Measurements from ENCODE around the gene DRAP1. TPM values are rescaled to one million over a fixed set of nuclear protein-coding genes. Genes with fewer than 3 reads are reported as not detected.
A peak's percentile ranks its signal among the peaks of the same experiment; 100 is the strongest.

DRAP1 gene
- total and polyA plus RNA-seq, 9 of the 15 experiments (the other 6 are each of a cell fraction or from before 2014, with no cell fraction given): 9.6 to 200 (median 92.9) TPM

GRCh38 chr11:65890324-65891218, 28.7 kb upstream of the DRAP1 start, which contains the start of gene CCDC85B (continued):
- TF ChIP-seq, protein P1, sequence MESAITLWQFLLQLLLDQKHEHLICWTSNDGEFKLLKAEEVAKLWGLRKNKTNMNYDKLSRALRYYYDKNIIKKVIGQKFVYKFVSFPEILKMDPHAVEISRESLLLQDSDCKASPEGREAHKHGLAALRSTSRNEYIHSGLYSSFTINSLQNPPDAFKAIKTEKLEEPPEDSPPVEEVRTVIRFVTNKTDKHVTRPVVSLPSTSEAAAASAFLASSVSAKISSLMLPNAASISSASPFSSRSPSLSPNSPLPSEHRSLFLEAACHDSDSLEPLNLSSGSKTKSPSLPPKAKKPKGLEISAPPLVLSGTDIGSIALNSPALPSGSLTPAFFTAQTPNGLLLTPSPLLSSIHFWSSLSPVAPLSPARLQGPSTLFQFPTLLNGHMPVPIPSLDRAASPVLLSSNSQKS (CRISPR knock-in tag; IDR thresholded peaks at IDR 0.05): peak; percentile 53; the same call in 1 of the 2 replicates
- TF ChIP-seq HDGF (IDR thresholded peaks at IDR 0.05) (no peak), SMAD4 (CRISPR knock-in tag; conservative IDR thresholded peaks at IDR 0.05) (peak; percentile 88), ZNF778 (CRISPR knock-in tag; IDR thresholded peaks at IDR 0.05) (no peak), RFX5 (IDR thresholded peaks at IDR 0.05; ENCODE audit: low read depth, low read length) (no peak), ESRRB (CRISPR knock-in tag; IDR thresholded peaks at IDR 0.05; ENCODE audit: borderline replicate concordance) (no peak), ZNF165 (CRISPR knock-in tag; IDR thresholded peaks at IDR 0.05; ENCODE audit: borderline replicate concordance) (0 out of 2 replicates have a peak, but pooled peaks have one; percentile 57), NCOA6 (IDR thresholded peaks at IDR 0.05) (no peak), NRF1 (conservative IDR thresholded peaks at IDR 0.05 in 1 of 2, IDR thresholded peaks at IDR 0.05 in 1 of 2) (peak in 1 of 2 experiments; percentile 72; a peak in 3 of 4 replicates), NFRKB (IDR thresholded peaks at IDR 0.05; ENCODE audit: low read depth) (no peak), PRPF4 (IDR thresholded peaks at IDR 0.05; ENCODE audit: insufficient read depth, low read depth, low read length, poor library complexity, severe bottlenecking) (no peak), PTRF (tag; IDR thresholded peaks at IDR 0.05) (no peak), DDX20 (tag; IDR thresholded peaks at IDR 0.05; ENCODE audit: low read depth) (no peak), ZNF609 (CRISPR knock-in tag; IDR thresholded peaks at IDR 0.05; ENCODE audit: borderline replicate concordance) (peak; percentile 76; the same call in 1 of the 2 replicates), NR2F6 (CRISPR knock-in tag; IDR thresholded peaks at IDR 0.05) (no peak), ZFX (CRISPR knock-in tag; IDR thresholded peaks at IDR 0.05) (peak; percentile 77), NELFE (IDR thresholded peaks at IDR 0.05; ENCODE audit: insufficient read depth, insufficient read length) (no peak), PPARD (CRISPR knock-in tag; IDR thresholded peaks at IDR 0.05) (no peak), SMARCC2 (IDR thresholded peaks at IDR 0.05; ENCODE audit: low read depth) (no peak), ZFP30 (CRISPR knock-in tag; IDR thresholded peaks at IDR 0.05; ENCODE audit: borderline replicate concordance) (no peak), BHLHE40 (IDR thresholded peaks at IDR 0.05; ENCODE audit: low read length) (peak; percentile 94), HDAC1 (IDR thresholded peaks at IDR 0.05) (peak in 1 of 2 experiments; percentile 38; a peak in 1 of 4 replicates)
